ENCODE measurements around the gene TNNI2. TPM values are rescaled to one million over a fixed set of nuclear protein-coding genes. Genes with fewer than 3 reads are reported as not detected.

Gene TNNI2
- total and polyA plus RNA-seq, 10 of the 15 experiments (the other 5 are each of a cell fraction or from before 2014, with no cell fraction given) = 0.14 to 0.79 (median 0.37) TPM; not detected in 4

DNA sequence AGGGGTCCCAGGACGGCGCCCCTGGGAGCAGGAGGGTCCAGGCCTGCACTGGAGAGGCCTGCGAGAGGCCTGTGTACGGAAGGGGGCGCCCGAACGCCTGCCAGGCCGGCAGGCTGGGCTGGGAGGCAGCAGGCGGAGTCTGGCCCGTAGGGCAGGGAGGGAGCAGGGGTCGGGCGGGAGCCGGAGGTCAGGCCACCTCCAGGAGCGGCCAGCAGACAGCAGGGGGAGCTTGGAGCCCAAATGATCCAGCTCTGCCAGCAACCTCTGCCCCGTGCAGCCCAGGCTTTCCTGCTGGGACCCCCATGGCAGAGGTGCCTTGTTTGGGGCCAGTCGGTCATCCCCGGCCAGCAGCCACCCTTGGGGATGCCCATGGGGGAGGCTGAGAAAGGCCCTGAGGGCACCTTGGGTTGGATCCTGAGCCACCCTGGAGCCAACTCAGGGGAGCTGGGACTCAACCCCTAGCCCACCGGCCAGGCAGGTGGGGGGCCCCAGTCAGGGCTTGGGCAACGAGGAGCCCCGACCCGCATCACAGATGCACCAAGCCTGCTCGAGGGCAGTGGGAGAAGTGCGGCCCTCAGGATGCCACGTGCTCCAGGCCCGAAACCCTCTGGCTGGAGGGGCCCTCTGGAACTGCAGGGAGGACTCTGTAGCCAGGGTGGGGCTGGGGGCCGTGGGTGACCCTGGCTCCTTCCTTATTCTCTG, 13.6 kb upstream of the TNNI2 start:
- Histone ChIP-seq H3K27ac (ENCODE audit: control insufficient read depth, insufficient read depth) (no peak overlapping the region), H3K4me3 (no peak overlapping the region), H3K9me3 (replicated peaks; ENCODE audit: control insufficient read depth, insufficient read depth, low read length) (no peaks in the 10 kb centered on the region), H3K79me2 (ENCODE audit: control insufficient read depth, insufficient read depth, low read length) (no peaks in the 10 kb centered on the region), H3K27me3 (replicated peaks in 1 of 2; ENCODE audit: control insufficient read depth in 2 of 2, insufficient read depth in 2 of 2, low read length in 1 of 2) (peaks cover 0 to 2% of the 10 kb centered on the region in 2 experiments; a peak in 2 of 4 replicates), H2AFZ (ENCODE audit: control insufficient read depth, low read depth, low read length) (no peak overlapping the region), H3K4me2 (ENCODE audit: control insufficient read depth, insufficient read depth) (no peak overlapping the region), H4K20me1 (ENCODE audit: control insufficient read depth, insufficient read depth) (no peaks in the 10 kb centered on the region), H3K4me1 (ENCODE audit: control insufficient read depth, insufficient read depth, low read length) (no peaks in the 10 kb centered on the region), H3K36me3 (ENCODE audit: control insufficient read depth in 2 of 2, insufficient read depth in 2 of 2, low read length in 1 of 2) (no peaks in the 10 kb centered on the region), H3K9ac (ENCODE audit: control insufficient read depth, insufficient read depth, low read length) (no peak overlapping the region)
- in situ Hi-C loops (cut with MboI) = no loop called here
- 19% methylated on average over 25 of the region's 26 CpGs for WGBS (ENCODE audit: insufficient coverage, insufficient replicate concordance, low lambda C conversion rate, missing lambda C conversion rate)
- TF ChIP-seq, protein P1, sequence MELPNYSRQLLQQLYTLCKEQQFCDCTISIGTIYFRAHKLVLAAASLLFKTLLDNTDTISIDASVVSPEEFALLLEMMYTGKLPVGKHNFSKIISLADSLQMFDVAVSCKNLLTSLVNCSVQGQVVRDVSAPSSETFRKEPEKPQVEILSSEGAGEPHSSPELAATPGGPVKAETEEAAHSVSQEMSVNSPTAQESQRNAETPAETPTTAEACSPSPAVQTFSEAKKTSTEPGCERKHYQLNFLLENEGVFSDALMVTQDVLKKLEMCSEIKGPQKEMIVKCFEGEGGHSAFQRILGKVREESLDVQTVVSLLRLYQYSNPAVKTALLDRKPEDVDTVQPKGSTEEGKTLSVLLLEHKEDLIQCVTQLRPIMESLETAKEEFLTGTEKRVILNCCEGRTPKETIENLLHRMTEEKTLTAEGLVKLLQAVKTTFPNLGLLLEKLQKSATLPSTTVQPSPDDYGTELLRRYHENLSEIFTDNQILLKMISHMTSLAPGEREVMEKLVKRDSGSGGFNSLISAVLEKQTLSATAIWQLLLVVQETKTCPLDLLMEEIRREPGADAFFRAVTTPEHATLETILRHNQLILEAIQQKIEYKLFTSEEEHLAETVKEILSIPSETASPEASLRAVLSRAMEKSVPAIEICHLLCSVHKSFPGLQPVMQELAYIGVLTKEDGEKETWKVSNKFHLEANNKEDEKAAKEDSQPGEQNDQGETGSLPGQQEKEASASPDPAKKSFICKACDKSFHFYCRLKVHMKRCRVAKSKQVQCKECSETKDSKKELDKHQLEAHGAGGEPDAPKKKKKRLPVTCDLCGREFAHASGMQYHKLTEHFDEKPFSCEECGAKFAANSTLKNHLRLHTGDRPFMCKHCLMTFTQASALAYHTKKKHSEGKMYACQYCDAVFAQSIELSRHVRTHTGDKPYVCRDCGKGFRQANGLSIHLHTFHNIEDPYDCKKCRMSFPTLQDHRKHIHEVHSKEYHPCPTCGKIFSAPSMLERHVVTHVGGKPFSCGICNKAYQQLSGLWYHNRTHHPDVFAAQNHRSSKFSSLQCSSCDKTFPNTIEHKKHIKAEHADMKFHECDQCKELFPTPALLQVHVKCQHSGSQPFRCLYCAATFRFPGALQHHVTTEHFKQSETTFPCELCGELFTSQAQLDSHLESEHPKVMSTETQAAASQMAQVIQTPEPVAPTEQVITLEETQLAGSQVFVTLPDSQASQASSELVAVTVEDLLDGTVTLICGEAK (IDR thresholded peaks at IDR 0.05; ENCODE audit: borderline replicate concordance) = no peak
- TF ChIP-seq SMC3 (IDR thresholded peaks at IDR 0.05; ENCODE audit: borderline replicate concordance, low read length) (peak; percentile 21; the same call in 1 of the 2 replicates), NR2F1 (conservative IDR thresholded peaks at IDR 0.05) (0 out of 2 replicates have a peak, but pooled peaks have one; percentile 19), RAD21 (IDR thresholded peaks at IDR 0.05; ENCODE audit: insufficient read depth, low read depth, low read length) (peak; percentile 31), YY1 (IDR thresholded peaks at IDR 0.05; ENCODE audit: low read depth, low read length) (0 out of 2 replicates have a peak, but pooled peaks have one; percentile 19)
- TF ChIP-seq, protein P2, sequence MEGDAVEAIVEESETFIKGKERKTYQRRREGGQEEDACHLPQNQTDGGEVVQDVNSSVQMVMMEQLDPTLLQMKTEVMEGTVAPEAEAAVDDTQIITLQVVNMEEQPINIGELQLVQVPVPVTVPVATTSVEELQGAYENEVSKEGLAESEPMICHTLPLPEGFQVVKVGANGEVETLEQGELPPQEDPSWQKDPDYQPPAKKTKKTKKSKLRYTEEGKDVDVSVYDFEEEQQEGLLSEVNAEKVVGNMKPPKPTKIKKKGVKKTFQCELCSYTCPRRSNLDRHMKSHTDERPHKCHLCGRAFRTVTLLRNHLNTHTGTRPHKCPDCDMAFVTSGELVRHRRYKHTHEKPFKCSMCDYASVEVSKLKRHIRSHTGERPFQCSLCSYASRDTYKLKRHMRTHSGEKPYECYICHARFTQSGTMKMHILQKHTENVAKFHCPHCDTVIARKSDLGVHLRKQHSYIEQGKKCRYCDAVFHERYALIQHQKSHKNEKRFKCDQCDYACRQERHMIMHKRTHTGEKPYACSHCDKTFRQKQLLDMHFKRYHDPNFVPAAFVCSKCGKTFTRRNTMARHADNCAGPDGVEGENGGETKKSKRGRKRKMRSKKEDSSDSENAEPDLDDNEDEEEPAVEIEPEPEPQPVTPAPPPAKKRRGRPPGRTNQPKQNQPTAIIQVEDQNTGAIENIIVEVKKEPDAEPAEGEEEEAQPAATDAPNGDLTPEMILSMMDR (IDR thresholded peaks at IDR 0.05 in 2 of 3, conservative IDR thresholded peaks at IDR 0.05 in 1 of 3; ENCODE audit: control insufficient read depth in 2 of 3, extremely low read depth in 1 of 3, insufficient read depth in 1 of 3, low read depth in 3 of 3, low read length in 3 of 3) = peak; percentile 44 to 69 (median 47)
- FAIRE-seq (no peak), DNase-seq (ENCODE audit: low read depth, low spot score) (no peak), ATAC-seq (peak; percentile 92)
- ChIA-PET SMC1A (ENCODE audit: uncharacterized antibody, unreplicated experiment) (no interaction called here), POLR2A (no interaction called here), CTCF (interaction anchor here (0.7 to 2.0 kb wide), 5 partner anchors 118 to 334 kb away, joined by 3 to 6 read pairs (median 4); no protein-coding TSS in a partner anchor), RAD21 (ENCODE audit: unreplicated experiment) (no interaction called here)
- intact Hi-C loops (cut with micrococcal nuclease; ENCODE audit: unreplicated experiment) = no loop called here
- BruUV-seq (replicated peaks) = no TSS peak
